HEK293 (cell line): Measurements from ENCODE around the gene MRTFA.

Experiments
- OVOL3 ChIP-seq: fragments of 450-650 bp; formaldehyde crosslinking; IDR thresholded peaks from 2 replicates; pipeline ENCODE4 v1.5.1; 2016; ENCODE audit warnings: missing biosample characterization, missing genetic modification characterization
- PRDM1 ChIP-seq: fragments of 450-650 bp; formaldehyde crosslinking; IDR thresholded peaks from 2 replicates; pipeline ENCODE4; 2016; ENCODE audit warnings: missing biosample characterization, missing genetic modification characterization
- SP7 ChIP-seq: fragments of 450-650 bp; formaldehyde crosslinking; IDR thresholded peaks from 2 replicates; pipeline ENCODE4 v1.5.1; 2016; ENCODE audit warnings: missing biosample characterization, missing genetic modification characterization
- YY1 ChIP-seq: fragments of 450-650 bp; formaldehyde crosslinking; IDR thresholded peaks from 2 replicates; pipeline ENCODE4 v1.5.1; 2018; ENCODE audit warnings: missing biosample characterization, missing genetic modification characterization
- ZNF2 ChIP-seq: fragments of 450-650 bp; formaldehyde crosslinking; IDR thresholded peaks from 2 replicates; pipeline ENCODE4 v1.5.1; 2016; ENCODE audit warnings: missing biosample characterization, missing genetic modification characterization
- ZNF221 ChIP-seq: fragments of 450-650 bp; formaldehyde crosslinking; IDR thresholded peaks from 2 replicates; pipeline ENCODE4 v1.5.1; 2017; ENCODE audit warnings: missing biosample characterization, missing genetic modification characterization, borderline replicate concordance
- ZNF473 ChIP-seq: fragments of 450-650 bp; formaldehyde crosslinking; IDR thresholded peaks from 2 replicates; pipeline ENCODE4 v1.5.1; 2017; ENCODE audit warnings: missing biosample characterization, missing genetic modification characterization
- ZNF529 ChIP-seq: fragments of 450-650 bp; formaldehyde crosslinking; IDR thresholded peaks from 2 replicates; pipeline ENCODE4 v1.5.1; 2017; ENCODE audit warnings: missing genetic modification characterization, missing biosample characterization; ENCODE audit not compliant: insufficient replicate concordance
- ZNF785 ChIP-seq: fragments of 450-650 bp; formaldehyde crosslinking; IDR thresholded peaks from 2 replicates; pipeline ENCODE4 v1.5.1; 2016; ENCODE audit warnings: missing biosample characterization, missing genetic modification characterization
- TF ChIP-seq, protein P1 (sequence below): fragments of 450-650 bp; formaldehyde crosslinking; IDR thresholded peaks from 2 replicates; pipeline ENCODE4 v1.5.1; 2016; ENCODE audit warnings: missing biosample characterization, missing genetic modification characterization
- TF ChIP-seq, protein P2 (sequence below): fragments of 450-650 bp; formaldehyde crosslinking; IDR thresholded peaks from 2 replicates; pipeline ENCODE4 v1.5.1; 2016; ENCODE audit warnings: missing biosample characterization, missing genetic modification characterization
- TF ChIP-seq, protein P3 (sequence below): fragments of 450-650 bp; formaldehyde crosslinking; IDR thresholded peaks from 2 replicates; pipeline ENCODE4 v1.5.1; 2017; ENCODE audit warnings: missing biosample characterization, missing genetic modification characterization
- TF ChIP-seq, protein P4 (sequence below): fragments of 450-650 bp; formaldehyde crosslinking; optimal IDR thresholded peaks from 2 replicates; pipeline ENCODE3; 2016; ENCODE audit warnings: missing biosample characterization, mild to moderate bottlenecking, missing genetic modification characterization
- TF ChIP-seq, protein P5 (sequence below): fragments of 450-650 bp; formaldehyde crosslinking; IDR thresholded peaks from 2 replicates; pipeline ENCODE4 v1.5.1; 2016; ENCODE audit warnings: missing biosample characterization, missing genetic modification characterization
- TF ChIP-seq, protein P6 (sequence below): fragments of 450-650 bp; formaldehyde crosslinking; IDR thresholded peaks from 2 replicates; pipeline ENCODE4; 2016; ENCODE audit warnings: missing biosample characterization, missing genetic modification characterization
- TF ChIP-seq, protein P7 (sequence below): fragments of 450-650 bp; formaldehyde crosslinking; conservative IDR thresholded peaks from 2 replicates; pipeline ENCODE4 v1.5.1; 2016; ENCODE audit warnings: low read depth, missing biosample characterization, missing genetic modification characterization
- TF ChIP-seq, protein P8 (sequence below): fragments of 450-650 bp; formaldehyde crosslinking; IDR thresholded peaks from 2 replicates; pipeline ENCODE4 v1.5.1; 2016; ENCODE audit warnings: missing biosample characterization, missing genetic modification characterization

Gene MRTFA

DNA sequence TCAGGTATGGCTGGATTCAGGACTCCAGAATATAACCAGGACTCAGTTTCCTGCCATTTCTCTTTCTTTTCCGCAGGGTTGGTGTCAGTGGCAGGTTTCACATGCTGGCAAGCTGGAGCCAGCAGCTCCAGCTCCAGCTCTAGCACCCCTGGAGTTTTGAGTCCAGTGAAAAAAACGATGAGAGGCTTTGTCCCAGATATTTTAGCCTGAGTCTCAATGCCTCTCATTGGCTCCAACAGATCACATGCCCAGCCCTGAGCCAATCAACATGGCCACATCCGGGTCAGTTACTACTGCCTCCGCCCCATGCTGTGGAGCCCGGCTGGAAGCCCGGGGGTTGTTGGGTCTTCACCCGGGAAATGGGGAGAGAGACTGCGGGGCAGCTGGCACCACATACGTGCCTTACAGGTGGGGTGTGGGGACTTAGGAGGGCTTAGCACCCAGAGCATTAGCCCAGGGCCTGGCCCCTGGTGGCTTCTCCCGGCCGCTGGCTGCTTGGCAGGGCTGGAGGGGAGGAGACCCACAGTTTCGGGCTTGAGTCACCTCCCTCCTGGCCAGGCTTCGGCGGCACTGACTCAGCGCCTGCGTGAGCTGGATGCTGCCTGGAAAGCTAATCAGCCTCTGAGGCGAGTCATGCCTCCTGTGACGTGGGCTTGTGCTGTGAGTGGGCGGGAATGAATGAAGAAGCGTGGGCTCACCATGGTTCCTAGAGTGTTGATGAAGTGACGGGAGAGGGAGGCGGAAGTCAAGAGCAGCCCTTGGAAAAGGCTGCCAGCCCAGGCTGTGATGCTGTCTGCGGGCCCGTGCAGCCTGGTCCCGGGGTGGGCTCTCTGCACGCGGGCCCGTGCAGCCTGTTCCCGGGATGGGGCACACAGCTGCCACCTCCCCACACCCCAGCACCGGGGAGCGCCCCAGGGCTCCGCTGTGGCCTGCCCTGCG, 15.3 kb upstream of the MRTFA start (continued):
- TF ChIP-seq, protein P1, sequence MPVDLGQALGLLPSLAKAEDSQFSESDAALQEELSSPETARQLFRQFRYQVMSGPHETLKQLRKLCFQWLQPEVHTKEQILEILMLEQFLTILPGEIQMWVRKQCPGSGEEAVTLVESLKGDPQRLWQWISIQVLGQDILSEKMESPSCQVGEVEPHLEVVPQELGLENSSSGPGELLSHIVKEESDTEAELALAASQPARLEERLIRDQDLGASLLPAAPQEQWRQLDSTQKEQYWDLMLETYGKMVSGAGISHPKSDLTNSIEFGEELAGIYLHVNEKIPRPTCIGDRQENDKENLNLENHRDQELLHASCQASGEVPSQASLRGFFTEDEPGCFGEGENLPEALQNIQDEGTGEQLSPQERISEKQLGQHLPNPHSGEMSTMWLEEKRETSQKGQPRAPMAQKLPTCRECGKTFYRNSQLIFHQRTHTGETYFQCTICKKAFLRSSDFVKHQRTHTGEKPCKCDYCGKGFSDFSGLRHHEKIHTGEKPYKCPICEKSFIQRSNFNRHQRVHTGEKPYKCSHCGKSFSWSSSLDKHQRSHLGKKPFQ (tag by site-specific recombination), result no peak
- TF ChIP-seq SP7 (peak; percentile 91), ZNF221 (tag by site-specific recombination) (no peak), ZNF2 (peak; percentile 77), ZNF529 (no peak), ZNF473 (tag by site-specific recombination) (no peak), PRDM1 (tag by site-specific recombination) (no peak), YY1 (tag by site-specific recombination) (no peak), OVOL3 (peak; percentile 45; the same call in 1 of the 2 replicates), ZNF785 (no peak)
- TF ChIP-seq, protein P2, sequence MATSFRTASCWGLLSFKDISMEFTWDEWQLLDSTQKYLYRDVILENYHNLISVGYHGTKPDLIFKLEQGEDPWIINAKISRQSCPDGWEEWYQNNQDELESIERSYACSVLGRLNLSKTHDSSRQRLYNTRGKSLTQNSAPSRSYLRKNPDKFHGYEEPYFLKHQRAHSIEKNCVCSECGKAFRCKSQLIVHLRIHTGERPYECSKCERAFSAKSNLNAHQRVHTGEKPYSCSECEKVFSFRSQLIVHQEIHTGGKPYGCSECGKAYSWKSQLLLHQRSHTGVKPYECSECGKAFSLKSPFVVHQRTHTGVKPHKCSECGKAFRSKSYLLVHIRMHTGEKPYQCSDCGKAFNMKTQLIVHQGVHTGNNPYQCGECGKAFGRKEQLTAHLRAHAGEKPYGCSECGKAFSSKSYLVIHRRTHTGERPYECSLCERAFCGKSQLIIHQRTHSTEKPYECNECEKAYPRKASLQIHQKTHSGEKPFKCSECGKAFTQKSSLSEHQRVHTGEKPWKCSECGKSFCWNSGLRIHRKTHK, result no peak
- TF ChIP-seq, protein P3, sequence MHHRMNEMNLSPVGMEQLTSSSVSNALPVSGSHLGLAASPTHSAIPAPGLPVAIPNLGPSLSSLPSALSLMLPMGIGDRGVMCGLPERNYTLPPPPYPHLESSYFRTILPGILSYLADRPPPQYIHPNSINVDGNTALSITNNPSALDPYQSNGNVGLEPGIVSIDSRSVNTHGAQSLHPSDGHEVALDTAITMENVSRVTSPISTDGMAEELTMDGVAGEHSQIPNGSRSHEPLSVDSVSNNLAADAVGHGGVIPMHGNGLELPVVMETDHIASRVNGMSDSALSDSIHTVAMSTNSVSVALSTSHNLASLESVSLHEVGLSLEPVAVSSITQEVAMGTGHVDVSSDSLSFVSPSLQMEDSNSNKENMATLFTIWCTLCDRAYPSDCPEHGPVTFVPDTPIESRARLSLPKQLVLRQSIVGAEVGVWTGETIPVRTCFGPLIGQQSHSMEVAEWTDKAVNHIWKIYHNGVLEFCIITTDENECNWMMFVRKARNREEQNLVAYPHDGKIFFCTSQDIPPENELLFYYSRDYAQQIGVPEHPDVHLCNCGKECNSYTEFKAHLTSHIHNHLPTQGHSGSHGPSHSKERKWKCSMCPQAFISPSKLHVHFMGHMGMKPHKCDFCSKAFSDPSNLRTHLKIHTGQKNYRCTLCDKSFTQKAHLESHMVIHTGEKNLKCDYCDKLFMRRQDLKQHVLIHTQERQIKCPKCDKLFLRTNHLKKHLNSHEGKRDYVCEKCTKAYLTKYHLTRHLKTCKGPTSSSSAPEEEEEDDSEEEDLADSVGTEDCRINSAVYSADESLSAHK, result no peak
- TF ChIP-seq, protein P4, sequence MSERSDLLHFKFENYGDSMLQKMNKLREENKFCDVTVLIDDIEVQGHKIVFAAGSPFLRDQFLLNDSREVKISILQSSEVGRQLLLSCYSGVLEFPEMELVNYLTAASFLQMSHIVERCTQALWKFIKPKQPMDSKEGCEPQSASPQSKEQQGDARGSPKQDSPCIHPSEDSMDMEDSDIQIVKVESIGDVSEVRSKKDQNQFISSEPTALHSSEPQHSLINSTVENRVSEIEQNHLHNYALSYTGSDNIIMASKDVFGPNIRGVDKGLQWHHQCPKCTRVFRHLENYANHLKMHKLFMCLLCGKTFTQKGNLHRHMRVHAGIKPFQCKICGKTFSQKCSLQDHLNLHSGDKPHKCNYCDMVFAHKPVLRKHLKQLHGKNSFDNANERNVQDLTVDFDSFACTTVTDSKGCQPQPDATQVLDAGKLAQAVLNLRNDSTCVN, result peak; percentile 17
- TF ChIP-seq, protein P5, sequence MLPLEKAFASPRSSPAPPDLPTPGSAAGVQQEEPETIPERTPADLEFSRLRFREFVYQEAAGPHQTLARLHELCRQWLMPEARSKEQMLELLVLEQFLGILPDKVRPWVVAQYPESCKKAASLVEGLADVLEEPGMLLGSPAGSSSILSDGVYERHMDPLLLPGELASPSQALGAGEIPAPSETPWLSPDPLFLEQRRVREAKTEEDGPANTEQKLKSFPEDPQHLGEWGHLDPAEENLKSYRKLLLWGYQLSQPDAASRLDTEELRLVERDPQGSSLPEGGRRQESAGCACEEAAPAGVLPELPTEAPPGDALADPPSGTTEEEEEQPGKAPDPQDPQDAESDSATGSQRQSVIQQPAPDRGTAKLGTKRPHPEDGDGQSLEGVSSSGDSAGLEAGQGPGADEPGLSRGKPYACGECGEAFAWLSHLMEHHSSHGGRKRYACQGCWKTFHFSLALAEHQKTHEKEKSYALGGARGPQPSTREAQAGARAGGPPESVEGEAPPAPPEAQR (tag by site-specific recombination), result 0 out of 2 replicates have a peak, but pooled peaks have one; percentile 9
- TF ChIP-seq, protein P6, sequence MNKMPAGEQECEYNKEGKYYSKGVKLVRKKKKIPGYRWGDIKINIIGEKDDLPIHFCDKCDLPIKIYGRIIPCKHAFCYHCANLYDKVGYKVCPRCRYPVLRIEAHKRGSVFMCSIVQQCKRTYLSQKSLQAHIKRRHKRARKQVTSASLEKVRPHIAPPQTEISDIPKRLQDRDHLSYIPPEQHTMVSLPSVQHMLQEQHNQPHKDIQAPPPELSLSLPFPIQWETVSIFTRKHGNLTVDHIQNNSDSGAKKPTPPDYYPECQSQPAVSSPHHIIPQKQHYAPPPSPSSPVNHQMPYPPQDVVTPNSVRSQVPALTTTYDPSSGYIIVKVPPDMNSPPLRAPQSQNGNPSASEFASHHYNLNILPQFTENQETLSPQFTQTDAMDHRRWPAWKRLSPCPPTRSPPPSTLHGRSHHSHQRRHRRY (tag by site-specific recombination), result no peak
- TF ChIP-seq, protein P7, sequence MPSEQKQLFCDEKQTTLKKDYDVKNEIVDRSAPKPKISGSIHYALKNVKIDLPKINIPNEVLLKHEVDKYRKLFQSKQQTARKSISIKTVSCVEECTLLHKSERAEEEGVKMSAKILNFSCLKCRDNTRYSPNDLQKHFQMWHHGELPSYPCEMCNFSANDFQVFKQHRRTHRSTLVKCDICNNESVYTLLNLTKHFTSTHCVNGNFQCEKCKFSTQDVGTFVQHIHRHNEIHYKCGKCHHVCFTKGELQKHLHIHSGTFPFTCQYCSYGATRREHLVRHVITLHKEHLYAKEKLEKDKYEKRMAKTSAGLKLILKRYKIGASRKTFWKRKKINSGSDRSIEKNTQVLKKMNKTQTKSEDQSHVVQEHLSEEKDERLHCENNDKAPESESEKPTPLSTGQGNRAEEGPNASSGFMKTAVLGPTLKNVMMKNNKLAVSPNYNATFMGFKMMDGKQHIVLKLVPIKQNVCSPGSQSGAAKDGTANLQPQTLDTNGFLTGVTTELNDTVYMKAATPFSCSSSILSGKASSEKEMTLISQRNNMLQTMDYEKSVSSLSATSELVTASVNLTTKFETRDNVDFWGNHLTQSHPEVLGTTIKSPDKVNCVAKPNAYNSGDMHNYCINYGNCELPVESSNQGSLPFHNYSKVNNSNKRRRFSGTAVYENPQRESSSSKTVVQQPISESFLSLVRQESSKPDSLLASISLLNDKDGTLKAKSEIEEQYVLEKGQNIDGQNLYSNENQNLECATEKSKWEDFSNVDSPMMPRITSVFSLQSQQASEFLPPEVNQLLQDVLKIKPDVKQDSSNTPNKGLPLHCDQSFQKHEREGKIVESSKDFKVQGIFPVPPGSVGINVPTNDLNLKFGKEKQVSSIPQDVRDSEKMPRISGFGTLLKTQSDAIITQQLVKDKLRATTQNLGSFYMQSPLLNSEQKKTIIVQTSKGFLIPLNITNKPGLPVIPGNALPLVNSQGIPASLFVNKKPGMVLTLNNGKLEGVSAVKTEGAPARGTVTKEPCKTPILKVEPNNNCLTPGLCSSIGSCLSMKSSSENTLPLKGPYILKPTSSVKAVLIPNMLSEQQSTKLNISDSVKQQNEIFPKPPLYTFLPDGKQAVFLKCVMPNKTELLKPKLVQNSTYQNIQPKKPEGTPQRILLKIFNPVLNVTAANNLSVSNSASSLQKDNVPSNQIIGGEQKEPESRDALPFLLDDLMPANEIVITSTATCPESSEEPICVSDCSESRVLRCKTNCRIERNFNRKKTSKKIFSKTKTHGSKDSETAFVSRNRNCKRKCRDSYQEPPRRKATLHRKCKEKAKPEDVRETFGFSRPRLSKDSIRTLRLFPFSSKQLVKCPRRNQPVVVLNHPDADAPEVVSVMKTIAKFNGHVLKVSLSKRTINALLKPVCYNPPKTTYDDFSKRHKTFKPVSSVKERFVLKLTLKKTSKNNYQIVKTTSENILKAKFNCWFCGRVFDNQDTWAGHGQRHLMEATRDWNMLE, result peak; percentile 32; the same call in 1 of the 2 replicates
- TF ChIP-seq, protein P8, sequence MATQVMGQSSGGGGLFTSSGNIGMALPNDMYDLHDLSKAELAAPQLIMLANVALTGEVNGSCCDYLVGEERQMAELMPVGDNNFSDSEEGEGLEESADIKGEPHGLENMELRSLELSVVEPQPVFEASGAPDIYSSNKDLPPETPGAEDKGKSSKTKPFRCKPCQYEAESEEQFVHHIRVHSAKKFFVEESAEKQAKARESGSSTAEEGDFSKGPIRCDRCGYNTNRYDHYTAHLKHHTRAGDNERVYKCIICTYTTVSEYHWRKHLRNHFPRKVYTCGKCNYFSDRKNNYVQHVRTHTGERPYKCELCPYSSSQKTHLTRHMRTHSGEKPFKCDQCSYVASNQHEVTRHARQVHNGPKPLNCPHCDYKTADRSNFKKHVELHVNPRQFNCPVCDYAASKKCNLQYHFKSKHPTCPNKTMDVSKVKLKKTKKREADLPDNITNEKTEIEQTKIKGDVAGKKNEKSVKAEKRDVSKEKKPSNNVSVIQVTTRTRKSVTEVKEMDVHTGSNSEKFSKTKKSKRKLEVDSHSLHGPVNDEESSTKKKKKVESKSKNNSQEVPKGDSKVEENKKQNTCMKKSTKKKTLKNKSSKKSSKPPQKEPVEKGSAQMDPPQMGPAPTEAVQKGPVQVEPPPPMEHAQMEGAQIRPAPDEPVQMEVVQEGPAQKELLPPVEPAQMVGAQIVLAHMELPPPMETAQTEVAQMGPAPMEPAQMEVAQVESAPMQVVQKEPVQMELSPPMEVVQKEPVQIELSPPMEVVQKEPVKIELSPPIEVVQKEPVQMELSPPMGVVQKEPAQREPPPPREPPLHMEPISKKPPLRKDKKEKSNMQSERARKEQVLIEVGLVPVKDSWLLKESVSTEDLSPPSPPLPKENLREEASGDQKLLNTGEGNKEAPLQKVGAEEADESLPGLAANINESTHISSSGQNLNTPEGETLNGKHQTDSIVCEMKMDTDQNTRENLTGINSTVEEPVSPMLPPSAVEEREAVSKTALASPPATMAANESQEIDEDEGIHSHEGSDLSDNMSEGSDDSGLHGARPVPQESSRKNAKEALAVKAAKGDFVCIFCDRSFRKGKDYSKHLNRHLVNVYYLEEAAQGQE (tag by site-specific recombination), result no peak
